PFSK-1 (cell line): ENCODE results near the gene FOXO4.

Experiments
- POLR2AphosphoS5 ChIP-seq: IDR thresholded peaks from 2 replicates; pipeline ENCODE4 v1.6.1; 2012; ENCODE audit warnings: low read depth, mild to moderate bottlenecking, control low read depth, low read length, moderate library complexity
- REST ChIP-seq, 2 experiments: IDR thresholded peaks; 2 replicates each; pipeline versions ENCODE4 v1.6.1 to v1.8.0; 2011 to 2012; ENCODE audit warnings: low read depth in 2 of 2, low read length in 2 of 2, control low read depth in 1 of 2, inconsistent platforms in 1 of 2, mild to moderate bottlenecking in 1 of 2, moderate library complexity in 1 of 2; ENCODE audit not compliant: insufficient read depth in 1 of 2
- SIN3A ChIP-seq: IDR thresholded peaks from 2 replicates; pipeline ENCODE4 v1.6.1; 2012; ENCODE audit warnings: mild to moderate bottlenecking, low read length, moderate library complexity, borderline replicate concordance; ENCODE audit not compliant: insufficient read depth
- TAF1 ChIP-seq: IDR thresholded peaks from 2 replicates; pipeline ENCODE4 v1.6.1; 2012; ENCODE audit warnings: low read length, control low read depth, borderline replicate concordance; ENCODE audit not compliant: insufficient read depth

GRCh38 chrX:71085900-71086299 is 9.8 kb upstream of the FOXO4 start:
- no peak for TF ChIP-seq TAF1
- no peak for TF ChIP-seq REST (IDR thresholded peaks at IDR 0.05; ENCODE audit: insufficient read depth in 1 of 2, low read depth in 2 of 2, low read length in 2 of 2)
- TF ChIP-seq POLR2AphosphoS5, result no peak
- no peak for TF ChIP-seq SIN3A
